Lower leg skin (tissue), 3 donors: ENCODE measurements around the gene UBE2QL1.

Experiments used
- CTCF ChIP-seq, 3 donors: fragments of 450-650 bp; IDR thresholded peaks; one replicate each; pipeline ENCODE4 v1.5.1; 2016; ENCODE audit warnings: antibody characterized with exemption in 3 of 3, mild to moderate bottlenecking in 3 of 3, moderate library complexity in 2 of 3
- POLR2A ChIP-seq, 2 donors: fragments of 450-650 bp; IDR thresholded peaks; one replicate each; pipeline ENCODE4 v1.6.1; 2016 to 2017; ENCODE audit warnings: antibody characterized with exemption in 2 of 2, mild to moderate bottlenecking in 1 of 2, moderate library complexity in 1 of 2

GRCh38 chr5:6520201-6520600 lies 71.5 kb downstream of the UBE2QL1 start:
- TF ChIP-seq CTCF (IDR thresholded peaks at IDR 0.05) (no peak), POLR2A (IDR thresholded peaks at IDR 0.05) (no peak)
